ENCODE measurements around the gene ONECUT1.
"Not testable (repeated sequence)": the region's sequence is repeated elsewhere in the genome, so short reads cannot be mapped to it uniquely, and the experiment has no call there.

Gene ONECUT1

GRCh38 chr15:52790169-52790708 is at the start of gene ONECUT1:
Gene ONECUT1, minus strand, starts transcription at chr15:52790336. Its CDS starts 452 bp downstream, at chr15:52789884.
- DNase-seq (ENCODE audit: low read depth) = no peak

- DNase-seq (ENCODE audit: low read depth) = no peak
Observed at GRCh38 chr15:52834379-52834778, 44.2 kb upstream of the ONECUT1 start.

- not testable (repeated sequence) for DNase-seq (ENCODE audit: low read depth)
Observed at GRCh38 chr15:52824169-52824942, 34.2 kb upstream of the ONECUT1 start.

- no peak for DNase-seq (ENCODE audit: low read depth)
Observed at GRCh38 chr15:52822475-52822874, 32.3 kb upstream of the ONECUT1 start.

- DNase-seq (ENCODE audit: low read depth) = no peak
Observed at GRCh38 chr15:52819253-52819652, 29.1 kb upstream of the ONECUT1 start.

- DNase-seq (ENCODE audit: low read depth) = not testable (repeated sequence)
Observed at GRCh38 chr15:52815899-52816298, 25.8 kb upstream of the ONECUT1 start.

GRCh38 chr15:52808996-52809395 is 18.9 kb upstream of the ONECUT1 start:
- DNase-seq (ENCODE audit: low read depth) = no peak

- DNase-seq (ENCODE audit: low read depth) = no peak
Observed at GRCh38 chr15:52808441-52808840, 18.3 kb upstream of the ONECUT1 start.

- no peak for DNase-seq (ENCODE audit: low read depth)
Observed at GRCh38 chr15:52806284-52806655, 16.1 kb upstream of the ONECUT1 start.

- no peak for DNase-seq (ENCODE audit: low read depth)
Observed at GRCh38 chr15:52805351-52806283, 15.5 kb upstream of the ONECUT1 start.

GRCh38 chr15:52804526-52805081 is 14.5 kb upstream of the ONECUT1 start:
- no peak for DNase-seq (ENCODE audit: low read depth)

- no peak for DNase-seq (ENCODE audit: low read depth)
Observed at GRCh38 chr15:52803467-52804306, 13.6 kb upstream of the ONECUT1 start.

- no peak for DNase-seq (ENCODE audit: low read depth)
Observed at GRCh38 chr15:52803108-52803466, 13.0 kb upstream of the ONECUT1 start.

- no peak for DNase-seq (ENCODE audit: low read depth)
Observed at GRCh38 chr15:52802110-52802509, 12.0 kb upstream of the ONECUT1 start.

GRCh38 chr15:52801748-52802085 is 11.6 kb upstream of the ONECUT1 start:
- DNase-seq (ENCODE audit: low read depth) = no peak

- DNase-seq (ENCODE audit: low read depth) = no peak
Observed at GRCh38 chr15:52800828-52801747, 11.0 kb upstream of the ONECUT1 start.

GRCh38 chr15:52799145-52799811 is 9.1 kb upstream of the ONECUT1 start:
- DNase-seq (ENCODE audit: low read depth) = no peak

GRCh38 chr15:52798529-52799101 is 8.5 kb upstream of the ONECUT1 start:
- no peak for DNase-seq (ENCODE audit: low read depth)

- no peak for DNase-seq (ENCODE audit: low read depth)
Observed at GRCh38 chr15:52797625-52798501, 7.7 kb upstream of the ONECUT1 start.
